PFSK-1 (cell line): ENCODE results near the gene TFPI2.

ENCODE experiments used
- FOXP2 ChIP-seq: optimal IDR thresholded peaks from 2 replicates; pipeline ENCODE3; 2011; ENCODE audit warnings: borderline replicate concordance, control low read depth, inconsistent platforms; ENCODE audit not compliant: insufficient read depth; ENCODE audit errors: extremely low read length, extremely low read depth
- POLR2AphosphoS5 ChIP-seq: IDR thresholded peaks from 2 replicates; pipeline ENCODE4 v1.6.1; 2012; ENCODE audit warnings: low read depth, mild to moderate bottlenecking, control low read depth, low read length, moderate library complexity
- REST ChIP-seq, 2 experiments: IDR thresholded peaks; 2 replicates each; pipeline versions ENCODE4 v1.6.1 to v1.8.0; 2011 to 2012; ENCODE audit warnings: low read depth in 2 of 2, low read length in 2 of 2, control low read depth in 1 of 2, inconsistent platforms in 1 of 2, mild to moderate bottlenecking in 1 of 2, moderate library complexity in 1 of 2; ENCODE audit not compliant: insufficient read depth in 1 of 2
- SIN3A ChIP-seq: IDR thresholded peaks from 2 replicates; pipeline ENCODE4 v1.6.1; 2012; ENCODE audit warnings: mild to moderate bottlenecking, low read length, moderate library complexity, borderline replicate concordance; ENCODE audit not compliant: insufficient read depth
- TAF1 ChIP-seq: IDR thresholded peaks from 2 replicates; pipeline ENCODE4 v1.6.1; 2012; ENCODE audit warnings: low read length, control low read depth, borderline replicate concordance; ENCODE audit not compliant: insufficient read depth

The TFPI2 gene

GRCh38 chr7:93933156-93933555 is 42.6 kb upstream of the TFPI2 start:
- no peak for TF ChIP-seq SIN3A
- TF ChIP-seq TAF1 = no peak
- TF ChIP-seq FOXP2 = no peak
- TF ChIP-seq REST (IDR thresholded peaks at IDR 0.05; ENCODE audit: insufficient read depth in 1 of 2, low read depth in 2 of 2, low read length in 2 of 2) = no peak
- no peak for TF ChIP-seq POLR2AphosphoS5

GRCh38 chr7:93931655-93932054 is 41.1 kb upstream of the TFPI2 start:
- TF ChIP-seq SIN3A = no peak
- no peak for TF ChIP-seq POLR2AphosphoS5

- TF ChIP-seq SIN3A (no peak), FOXP2 (no peak), REST (IDR thresholded peaks at IDR 0.05; ENCODE audit: insufficient read depth in 1 of 2, low read depth in 2 of 2, low read length in 2 of 2) (no peak)
Observed at GRCh38 chr7:93927585-93927984, 37.0 kb upstream of the TFPI2 start.

GRCh38 chr7:93926800-93927199 is 36.2 kb upstream of the TFPI2 start:
- TF ChIP-seq FOXP2 (no peak), SIN3A (no peak), TAF1 (no peak), REST (IDR thresholded peaks at IDR 0.05; ENCODE audit: insufficient read depth in 1 of 2, low read depth in 2 of 2, low read length in 2 of 2) (no peak), POLR2AphosphoS5 (no peak)

- TF ChIP-seq POLR2AphosphoS5 (no peak), FOXP2 (no peak), REST (IDR thresholded peaks at IDR 0.05; ENCODE audit: insufficient read depth in 1 of 2, low read depth in 2 of 2, low read length in 2 of 2) (no peak), TAF1 (no peak), SIN3A (no peak)
Observed at GRCh38 chr7:93923942-93924341, 33.4 kb upstream of the TFPI2 start.

GRCh38 chr7:93923296-93923695 is 32.7 kb upstream of the TFPI2 start:
- no peak for TF ChIP-seq SIN3A
- no peak for TF ChIP-seq TAF1
- no peak for TF ChIP-seq POLR2AphosphoS5
- no peak for TF ChIP-seq REST (IDR thresholded peaks at IDR 0.05; ENCODE audit: insufficient read depth in 1 of 2, low read depth in 2 of 2, low read length in 2 of 2)
- TF ChIP-seq FOXP2 = no peak
